HUES48 (cell line): Measurements from ENCODE around the gene RIPOR2.

Source experiments
- H3K27ac ChIP-seq: one replicate; pipeline ENCODE4 v1.7.0; 2013; ENCODE audit warnings: low read depth, low read length, inconsistent platforms
- H3K27me3 ChIP-seq: 2 replicates; pipeline ENCODE4 v1.6.1; 2013; ENCODE audit warnings: mild to moderate bottlenecking, low read length; ENCODE audit not compliant: control insufficient read depth, insufficient read depth
- H3K36me3 ChIP-seq: 2 replicates; pipeline ENCODE4 v1.6.1; 2013; ENCODE audit warnings: low read length; ENCODE audit not compliant: control insufficient read depth, insufficient read depth
- H3K4me1 ChIP-seq: 2 replicates; pipeline ENCODE4 v1.6.1; 2013; ENCODE audit warnings: mild to moderate bottlenecking, low read length; ENCODE audit not compliant: control insufficient read depth, insufficient read depth
- H3K4me3 ChIP-seq: 2 replicates; pipeline ENCODE4 v1.5.1; 2013; ENCODE audit warnings: mild to moderate bottlenecking, low read depth, low read length
- H3K9ac ChIP-seq: 2 replicates; pipeline ENCODE4 v1.6.1; 2013; ENCODE audit warnings: mild to moderate bottlenecking, low read depth, low read length, moderate library complexity
- H3K9me3 ChIP-seq: 2 replicates; pipeline ENCODE4 v1.6.1; 2013; ENCODE audit warnings: low read length; ENCODE audit not compliant: control insufficient read depth, insufficient read depth

RIPOR2 gene

DNA sequence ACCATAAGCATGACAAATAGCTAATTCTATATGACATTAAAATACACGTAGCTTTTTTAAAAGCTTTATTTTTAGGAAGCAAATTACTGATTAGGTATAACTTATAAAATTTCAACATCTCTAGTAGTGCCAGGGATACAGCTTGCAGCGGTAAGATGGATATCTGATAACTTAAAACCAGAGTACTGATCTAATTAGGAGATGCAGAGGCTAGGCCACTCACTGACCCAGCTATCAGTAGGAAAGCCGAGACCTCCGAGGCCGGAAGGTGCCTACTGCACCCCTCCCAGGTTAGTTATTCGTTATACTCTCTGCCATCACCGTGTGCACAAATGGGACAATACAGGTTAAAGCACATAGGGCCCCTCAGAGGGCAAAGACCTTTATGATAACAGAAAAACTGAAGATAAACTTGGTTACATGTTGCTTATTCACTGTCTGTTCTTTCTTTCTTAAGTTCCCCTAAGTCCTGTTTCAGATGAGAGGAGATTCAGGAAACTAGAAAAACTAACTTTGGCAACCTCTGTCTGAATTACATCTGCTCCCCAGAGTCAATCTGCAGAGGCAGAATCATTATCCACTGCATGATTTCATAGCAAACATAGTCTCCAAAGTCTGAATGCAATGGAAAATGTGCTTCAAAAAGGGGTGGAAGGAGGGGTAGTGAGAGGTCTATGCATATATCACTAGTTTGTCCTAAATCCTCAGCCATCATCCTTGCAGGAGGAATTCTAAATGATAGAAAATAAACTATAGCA lies 60.8 kb downstream of the RIPOR2 start:
- no peaks in the 10 kb centered on the region for H3K27me3 ChIP-seq
- H3K9me3 ChIP-seq: no peaks in the 10 kb centered on the region
- H3K36me3 ChIP-seq: peaks cover 4% of the 10 kb centered on the region; the same call in 1 of the 2 replicates
- H3K4me1 ChIP-seq: peaks cover 40% of the 10 kb centered on the region
- H3K9ac ChIP-seq: no peak overlapping the region
- no peak overlapping the region for H3K27ac ChIP-seq
- no peak overlapping the region for H3K4me3 ChIP-seq

DNA sequence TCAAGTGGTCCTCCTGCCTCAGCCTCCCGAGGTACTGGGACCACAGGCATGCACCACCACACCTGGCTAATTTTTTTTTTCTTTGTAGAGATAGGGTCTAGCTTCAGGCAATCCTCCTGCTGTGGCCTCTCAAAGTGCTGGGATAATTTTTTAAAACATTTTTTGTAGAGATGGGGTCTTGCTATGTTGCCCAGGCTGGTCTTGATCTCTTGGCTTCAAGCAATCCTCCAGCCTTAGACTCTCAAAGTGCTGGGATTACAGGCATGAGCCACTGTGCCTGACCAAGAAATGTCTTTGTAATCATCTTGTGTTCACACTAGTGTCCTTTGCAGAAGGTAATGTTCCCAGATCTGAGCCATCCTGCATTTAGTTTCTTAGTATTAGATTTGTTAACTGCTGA lies 61.6 kb downstream of the RIPOR2 start:
- H3K9me3 ChIP-seq: no peaks in the 10 kb centered on the region
- peaks cover 4% of the 10 kb centered on the region; the same call in 1 of the 2 replicates for H3K36me3 ChIP-seq
- H3K4me1 ChIP-seq: peaks cover 32% of the 10 kb centered on the region
- no peak overlapping the region for H3K9ac ChIP-seq
- no peaks in the 10 kb centered on the region for H3K27me3 ChIP-seq
- H3K27ac ChIP-seq: no peak overlapping the region
- H3K4me3 ChIP-seq: no peak overlapping the region

DNA sequence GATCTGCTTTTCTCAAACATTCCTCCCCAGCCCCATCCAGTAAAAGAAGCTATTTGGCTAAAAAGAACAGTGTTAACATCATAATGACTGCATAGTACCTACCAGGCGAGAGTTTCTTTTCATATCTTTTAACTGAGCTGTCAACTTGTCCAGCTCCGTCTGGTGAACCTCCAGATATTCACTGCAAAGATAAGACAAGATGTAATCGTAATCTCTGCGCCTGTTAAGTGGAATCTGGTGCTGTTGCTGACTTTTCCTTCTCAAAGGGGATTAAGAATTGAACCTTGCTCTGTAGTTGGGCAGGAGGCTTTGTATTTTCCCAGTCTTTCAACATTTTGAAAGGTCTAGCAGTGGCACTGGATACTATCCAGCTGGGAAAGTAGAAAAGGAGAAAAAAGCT lies 63.0 kb downstream of the RIPOR2 start:
- no peaks in the 10 kb centered on the region for H3K27me3 ChIP-seq
- H3K4me1 ChIP-seq: peaks cover 25% of the 10 kb centered on the region
- H3K9ac ChIP-seq: no peak overlapping the region
- peak overlapping the region; percentile 46 for H3K27ac ChIP-seq
- peaks cover 9% of the 10 kb centered on the region; the same call in 1 of the 2 replicates for H3K36me3 ChIP-seq
- H3K4me3 ChIP-seq: no peak overlapping the region
- H3K9me3 ChIP-seq: no peaks in the 10 kb centered on the region

DNA sequence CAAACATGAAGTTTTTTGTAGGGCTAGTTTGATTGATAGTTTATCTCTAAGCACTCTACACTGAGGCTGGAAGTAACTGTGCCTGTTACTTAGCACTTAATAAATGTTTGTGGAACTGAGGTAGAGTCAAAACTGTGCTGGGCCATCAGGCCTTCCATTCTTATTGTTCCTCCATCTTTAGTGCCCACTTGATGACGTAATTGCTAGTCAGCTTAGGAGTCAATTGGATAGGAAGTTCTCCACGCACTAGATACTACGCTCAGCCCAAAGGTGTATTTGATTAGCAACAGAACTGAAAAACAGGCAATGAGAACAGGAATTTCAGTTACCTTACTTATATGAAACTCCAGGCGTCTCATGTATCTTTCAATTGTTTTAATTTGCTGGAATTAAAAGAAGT lies 67.0 kb downstream of the RIPOR2 start:
- Histone ChIP-seq H3K27me3 (no peaks in the 10 kb centered on the region), H3K36me3 (peaks cover 18% of the 10 kb centered on the region; the same call in 1 of the 2 replicates), H3K9ac (no peak overlapping the region), H3K4me3 (no peak overlapping the region), H3K4me1 (peaks cover 9% of the 10 kb centered on the region), H3K27ac (no peak overlapping the region), H3K9me3 (no peaks in the 10 kb centered on the region)

DNA sequence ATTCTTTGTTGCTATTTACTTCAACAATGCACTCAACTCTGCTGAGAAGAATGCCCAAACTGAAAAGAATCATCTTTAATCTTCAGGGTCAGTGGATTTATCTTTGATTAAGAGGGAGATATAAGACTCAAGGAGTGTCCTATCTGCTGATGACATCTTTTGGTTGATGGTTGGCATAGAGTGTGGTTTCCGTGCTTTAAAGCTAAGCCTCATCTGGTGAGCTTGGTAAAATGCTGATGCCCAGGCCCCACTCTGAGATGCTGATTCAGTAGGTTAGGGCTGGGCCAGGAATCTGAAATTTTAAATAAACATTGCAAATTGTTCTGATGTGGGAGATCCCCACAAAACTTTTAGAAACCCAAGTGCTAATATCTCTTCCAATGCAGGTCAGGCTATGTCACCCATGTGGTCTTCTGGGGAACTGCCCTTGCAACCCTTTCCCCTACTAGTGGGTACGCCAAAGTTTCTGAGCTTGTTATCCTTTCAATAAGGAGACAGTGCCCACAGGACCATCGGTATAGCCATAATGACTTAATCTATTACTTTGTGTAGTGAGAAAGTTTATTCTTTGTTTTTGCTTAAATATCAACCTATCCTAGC lies 68.6 kb downstream of the RIPOR2 start:
- H3K27ac ChIP-seq: no peak overlapping the region
- no peaks in the 10 kb centered on the region; the same call in 1 of the 2 replicates for H3K4me1 ChIP-seq
- H3K27me3 ChIP-seq: no peaks in the 10 kb centered on the region
- peaks cover 16% of the 10 kb centered on the region; the same call in 1 of the 2 replicates for H3K36me3 ChIP-seq
- H3K9ac ChIP-seq: no peak overlapping the region
- H3K9me3 ChIP-seq: no peaks in the 10 kb centered on the region
- H3K4me3 ChIP-seq: no peak overlapping the region

DNA sequence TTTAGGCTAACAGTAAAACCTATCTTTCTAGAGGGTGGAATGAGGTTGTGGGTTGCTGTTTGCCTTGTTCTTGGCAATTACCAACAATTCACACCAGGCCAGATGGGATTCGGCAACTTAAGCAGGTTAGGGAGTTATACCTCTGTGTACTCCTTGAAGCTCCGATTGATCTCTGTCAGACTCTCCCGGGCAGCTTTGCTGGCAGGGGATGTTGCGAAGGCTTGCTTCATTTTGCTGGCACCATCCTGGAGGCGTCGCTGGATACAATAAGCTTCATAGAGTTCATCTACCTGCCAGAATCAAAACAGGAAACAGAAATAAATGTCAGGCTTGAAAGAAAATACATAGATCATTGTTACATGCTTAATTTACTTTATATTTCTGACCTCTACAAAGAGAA lies 70.6 kb downstream of the RIPOR2 start:
- Histone ChIP-seq H3K9me3 (no peaks in the 10 kb centered on the region), H3K27me3 (no peaks in the 10 kb centered on the region), H3K9ac (no peak overlapping the region), H3K4me3 (no peak overlapping the region), H3K36me3 (peaks cover 22% of the 10 kb centered on the region; the same call in 1 of the 2 replicates), H3K4me1 (no peaks in the 10 kb centered on the region), H3K27ac (no peak overlapping the region)

DNA sequence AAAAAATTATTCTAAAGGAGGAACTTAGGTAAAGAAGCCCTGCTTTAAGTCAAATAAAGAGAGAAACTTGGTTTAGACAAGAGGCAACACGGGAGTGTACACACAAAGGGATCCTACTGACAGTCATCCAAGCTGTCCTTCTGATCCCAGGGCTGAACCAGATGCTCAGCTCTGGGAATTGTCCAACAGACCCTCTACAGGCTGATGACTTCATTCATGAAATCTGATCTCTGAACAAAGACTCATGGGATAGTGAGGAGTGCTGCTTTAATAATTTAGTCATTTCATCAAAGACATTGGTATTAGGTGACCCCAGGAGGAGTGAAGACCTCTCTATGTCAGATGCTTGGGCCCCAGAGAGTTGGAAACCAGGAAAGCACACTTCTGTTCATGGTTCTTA lies 71.4 kb downstream of the RIPOR2 start:
- H3K9ac ChIP-seq: no peak overlapping the region
- H3K27ac ChIP-seq: no peak overlapping the region

DNA sequence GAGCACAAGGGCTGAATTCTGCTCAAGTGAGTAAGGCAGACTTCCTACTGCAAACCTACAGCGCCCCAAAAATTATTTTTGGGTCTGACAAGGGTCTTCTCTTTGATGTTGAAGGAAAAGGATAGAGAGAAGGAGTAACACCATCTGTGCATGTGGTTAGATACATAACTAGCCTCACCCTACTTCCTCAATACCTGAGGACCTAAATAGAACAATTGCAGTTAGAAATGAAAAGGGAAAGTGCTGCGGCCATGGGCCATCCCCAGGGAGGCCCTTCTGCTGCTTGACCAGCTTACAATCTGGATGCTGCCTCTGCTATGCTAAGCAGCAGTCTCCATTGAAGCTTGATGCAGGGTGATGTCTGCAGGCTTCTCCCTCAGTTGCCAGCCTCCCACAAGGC lies 73.8 kb downstream of the RIPOR2 start:
- Histone ChIP-seq H3K4me3 (no peak overlapping the region), H3K9me3 (no peaks in the 10 kb centered on the region), H3K27me3 (no peaks in the 10 kb centered on the region), H3K36me3 (peaks cover 17% of the 10 kb centered on the region; the same call in 1 of the 2 replicates), H3K9ac (no peak overlapping the region), H3K4me1 (no peaks in the 10 kb centered on the region), H3K27ac (no peak overlapping the region)

More for the DNA sequence above, 71.4 kb downstream of the RIPOR2 start:
- H3K4me3 ChIP-seq: no peak overlapping the region
- H3K9me3 ChIP-seq: no peaks in the 10 kb centered on the region
- H3K36me3 ChIP-seq: peaks cover 22% of the 10 kb centered on the region; the same call in 1 of the 2 replicates
- no peaks in the 10 kb centered on the region for H3K27me3 ChIP-seq
- no peaks in the 10 kb centered on the region for H3K4me1 ChIP-seq

DNA sequence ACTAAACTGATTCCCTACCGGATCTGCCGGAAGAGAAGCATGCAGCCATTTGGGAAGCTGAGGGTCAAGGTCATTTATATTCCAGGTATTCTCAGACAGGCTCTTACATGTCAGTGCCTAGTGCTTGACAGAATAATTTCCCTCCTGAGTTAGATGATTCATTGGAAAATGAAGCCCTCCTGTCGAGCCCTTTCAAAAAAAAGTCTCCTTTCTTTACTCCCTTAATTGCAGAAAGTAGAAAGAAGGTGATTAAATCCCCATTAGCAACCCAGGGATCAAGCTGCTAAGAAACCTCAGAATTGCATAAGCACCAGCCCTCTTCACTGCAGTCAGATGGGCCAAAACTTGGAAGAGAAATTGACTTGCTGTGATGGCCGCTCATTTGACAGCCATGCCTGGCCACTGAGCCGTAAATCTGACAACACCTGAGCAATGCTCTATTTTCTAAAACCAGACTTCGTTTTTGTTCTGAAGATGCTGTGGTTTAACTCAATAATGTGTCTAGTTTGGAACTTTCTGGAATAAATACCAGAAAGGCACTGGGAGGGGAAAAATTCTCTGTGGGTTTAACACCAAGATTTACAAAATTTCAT lies 76.1 kb downstream of the RIPOR2 start:
- H3K9ac ChIP-seq: no peak overlapping the region
- H3K4me3 ChIP-seq: no peak overlapping the region
- H3K9me3 ChIP-seq: no peaks in the 10 kb centered on the region
- peaks cover 13% of the 10 kb centered on the region; the same call in 1 of the 2 replicates for H3K36me3 ChIP-seq
- no peak overlapping the region for H3K27ac ChIP-seq
- no peaks in the 10 kb centered on the region for H3K27me3 ChIP-seq
- no peaks in the 10 kb centered on the region for H3K4me1 ChIP-seq

DNA sequence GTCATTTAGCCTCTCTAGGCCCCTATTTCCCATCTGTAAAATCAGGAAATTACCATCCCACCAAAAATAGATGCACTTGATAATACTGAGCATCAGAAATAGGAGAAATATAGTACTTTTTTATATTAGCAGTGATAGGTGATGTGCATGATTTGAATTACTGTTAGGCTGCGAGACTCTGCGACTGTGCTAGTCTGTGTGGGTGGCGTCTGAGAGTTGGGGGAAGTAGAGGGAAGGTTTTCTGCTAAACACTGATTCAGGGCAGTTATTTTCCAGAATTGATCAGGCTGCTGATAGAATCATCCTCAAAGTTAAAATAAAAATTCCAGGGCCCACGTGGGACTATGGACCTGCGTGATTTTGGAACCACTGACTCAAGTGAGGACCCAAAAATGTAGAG lies 76.6 kb downstream of the RIPOR2 start:
- Histone ChIP-seq H3K36me3 (peaks cover 9% of the 10 kb centered on the region; the same call in 1 of the 2 replicates), H3K4me3 (no peak overlapping the region), H3K9ac (no peak overlapping the region), H3K27ac (no peak overlapping the region), H3K4me1 (no peaks in the 10 kb centered on the region), H3K9me3 (no peaks in the 10 kb centered on the region), H3K27me3 (no peaks in the 10 kb centered on the region)

DNA sequence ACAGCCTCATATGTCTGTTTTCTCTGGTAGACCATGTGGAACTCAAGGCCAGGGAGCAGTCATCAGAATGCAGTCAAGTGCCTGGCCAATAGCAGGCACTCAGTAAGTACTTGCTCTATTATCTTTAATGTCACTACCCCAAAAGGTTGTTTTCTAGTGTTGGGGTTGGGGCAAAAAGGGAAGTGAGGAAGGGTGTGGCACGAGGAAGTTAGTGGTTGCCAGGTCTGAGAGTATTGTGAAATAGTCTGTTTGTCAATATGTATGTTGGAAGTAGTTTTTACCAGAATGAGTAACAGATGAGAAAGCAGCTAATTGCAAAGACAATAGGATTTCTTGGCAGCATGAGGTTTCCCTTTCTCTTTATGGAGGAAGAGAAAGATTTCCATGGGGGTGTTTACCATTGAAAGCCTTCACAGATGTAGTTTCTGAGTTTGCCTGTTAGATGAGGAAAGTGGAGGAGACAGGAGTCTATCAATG lies 77.5 kb downstream of the RIPOR2 start:
- Histone ChIP-seq H3K9ac (no peak overlapping the region), H3K27ac (no peak overlapping the region), H3K4me1 (no peaks in the 10 kb centered on the region), H3K4me3 (no peak overlapping the region), H3K9me3 (no peaks in the 10 kb centered on the region), H3K27me3 (no peaks in the 10 kb centered on the region), H3K36me3 (peaks cover 6% of the 10 kb centered on the region; the same call in 1 of the 2 replicates)
